COLO668 (cell line): Measurements from ENCODE around the gene BABAM2.
"Not testable (repeated sequence)": the region's sequence is repeated elsewhere in the genome, so short reads cannot be mapped to it uniquely, and the experiment has no call there.

ENCODE experiments used
- DNase-seq: peaks from one replicate; lab custom pipeline; 2025; ENCODE audit not compliant: unreplicated experiment; lab: John Stamatoyannopoulos, UW

The BABAM2 gene

DNA sequence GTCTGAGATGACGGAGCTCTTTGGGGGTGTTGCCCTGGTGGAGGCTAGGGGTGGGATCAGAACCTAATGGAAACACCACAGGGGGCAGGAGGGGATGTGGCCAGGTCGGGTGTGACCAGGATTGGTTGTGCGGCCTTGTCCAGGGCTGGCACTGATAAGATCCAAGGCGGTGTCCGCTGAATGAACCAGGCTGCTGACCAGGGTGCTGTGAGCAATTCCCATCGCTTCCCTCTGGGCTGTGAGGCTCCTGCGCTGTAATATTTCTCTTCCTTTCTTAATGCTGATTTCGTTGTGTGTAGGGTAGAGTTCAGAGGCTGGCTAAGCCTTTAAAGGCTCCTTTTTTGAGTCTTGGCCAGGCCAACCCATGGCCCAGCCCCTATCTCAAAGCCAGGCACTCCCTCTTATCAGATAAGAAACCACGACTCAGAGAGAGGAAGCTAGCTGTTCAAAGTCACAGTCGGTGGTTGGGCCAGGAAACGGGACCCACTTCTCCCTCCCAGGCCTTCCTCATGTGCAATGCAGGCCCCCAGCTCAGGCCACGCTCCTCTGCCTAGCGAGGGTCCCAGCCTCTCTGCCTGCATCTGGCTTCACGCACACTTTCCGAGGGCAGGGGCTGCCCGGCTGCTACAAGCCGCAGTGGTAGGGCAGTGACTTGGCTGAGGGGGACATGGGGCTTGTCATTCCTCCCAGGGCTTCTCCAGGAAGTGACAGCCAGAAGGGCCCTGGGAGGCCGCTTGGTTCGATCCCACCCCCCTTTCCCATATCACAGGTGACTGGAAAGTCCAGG is 476.2 kb downstream of the BABAM2 start:
- DNase-seq = no peak

DNA sequence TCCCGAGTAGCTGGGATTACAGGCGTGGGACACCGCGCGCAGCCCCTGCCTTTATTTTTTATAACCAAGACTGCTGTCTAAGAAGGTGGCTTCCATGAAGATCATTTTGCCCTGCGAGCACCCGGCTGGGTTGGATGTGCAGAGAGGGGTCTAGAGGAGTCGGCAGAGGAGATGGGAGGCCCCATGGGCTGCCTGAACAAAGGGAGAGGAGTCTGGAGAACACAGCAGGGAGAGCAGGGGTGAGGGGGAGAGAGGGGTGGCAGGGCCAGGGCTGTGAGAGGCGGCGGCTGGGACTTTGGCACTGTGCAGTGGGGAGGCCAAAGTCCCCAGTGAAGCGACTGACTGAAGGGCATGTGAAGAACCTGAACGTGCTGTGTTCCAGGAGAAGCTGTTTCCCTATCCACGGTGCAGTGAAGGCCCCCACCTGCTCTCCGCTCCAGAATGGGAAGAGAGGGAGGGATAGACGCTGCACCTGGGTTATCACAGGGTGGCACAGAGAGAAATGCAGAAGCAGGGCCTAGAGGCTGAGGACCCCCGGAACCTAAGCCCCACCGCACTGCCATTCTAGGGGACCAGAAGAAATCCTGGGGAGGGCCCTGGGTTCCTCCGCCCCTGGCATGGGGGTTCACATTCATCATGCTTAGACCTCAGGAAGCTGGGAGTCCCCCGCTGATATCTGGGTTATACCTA is 477.3 kb downstream of the BABAM2 start:
- no peak for DNase-seq

DNA sequence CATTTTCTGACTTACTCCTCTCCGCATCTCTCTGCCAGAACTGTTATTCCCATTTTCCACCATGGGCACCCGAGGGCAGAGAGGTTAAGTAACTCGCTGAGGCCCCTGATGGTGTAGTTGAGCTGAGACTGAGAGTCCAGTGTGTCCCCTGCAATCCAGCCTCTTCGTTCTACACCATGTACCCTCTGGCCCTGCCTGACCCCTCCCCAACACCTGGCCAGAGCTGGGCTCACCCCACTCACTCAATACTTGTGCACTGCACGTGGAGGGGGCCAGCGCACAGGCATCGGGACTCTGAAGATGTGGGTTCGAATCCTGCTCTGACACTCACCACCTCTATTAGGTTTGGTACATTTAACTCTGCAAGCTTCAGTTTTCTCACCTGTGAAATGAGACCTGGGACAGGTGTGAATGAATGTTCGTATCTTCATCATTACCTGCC is 477.8 kb downstream of the BABAM2 start:
- DNase-seq = no peak

DNA sequence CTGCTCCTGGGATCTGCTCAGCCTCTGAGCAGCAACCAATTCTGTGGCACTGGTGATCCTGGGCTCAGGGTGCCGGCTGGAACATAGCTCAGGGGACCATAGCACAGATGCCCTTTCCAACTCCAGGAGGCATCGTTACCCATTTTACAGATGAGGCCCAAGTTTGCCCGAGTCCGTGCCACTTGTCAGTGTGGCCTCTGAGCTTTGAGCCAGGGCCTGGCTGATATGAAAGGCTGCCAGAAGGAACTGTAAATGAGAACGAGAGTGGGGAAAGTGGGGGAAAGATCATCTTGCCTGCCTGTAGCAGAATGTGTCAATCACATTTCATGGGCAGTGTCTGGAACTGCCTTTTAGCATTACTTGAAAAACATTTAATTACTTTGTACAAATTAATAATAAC is 478.8 kb downstream of the BABAM2 start:
- DNase-seq = no peak

DNA sequence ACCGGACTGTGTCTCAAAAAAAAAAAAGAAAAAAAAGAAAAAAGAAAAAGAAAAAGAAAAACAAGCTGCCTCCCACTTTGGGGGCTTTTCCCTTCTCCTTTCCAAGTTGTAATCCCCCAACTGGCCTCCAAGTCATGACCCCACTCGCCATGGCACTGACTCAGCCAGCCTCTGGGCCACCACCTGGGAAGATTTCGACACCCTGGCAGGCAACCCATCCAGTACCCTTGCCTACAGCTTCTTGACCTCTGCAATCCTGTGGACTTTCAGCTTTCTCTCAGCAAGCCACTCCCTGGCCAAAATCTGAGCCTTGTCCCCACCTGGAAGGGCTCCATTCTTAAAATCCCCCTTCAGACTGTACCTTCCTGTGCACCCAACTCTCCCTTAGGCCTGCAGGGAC is 479.8 kb downstream of the BABAM2 start:
- no peak for DNase-seq

DNA sequence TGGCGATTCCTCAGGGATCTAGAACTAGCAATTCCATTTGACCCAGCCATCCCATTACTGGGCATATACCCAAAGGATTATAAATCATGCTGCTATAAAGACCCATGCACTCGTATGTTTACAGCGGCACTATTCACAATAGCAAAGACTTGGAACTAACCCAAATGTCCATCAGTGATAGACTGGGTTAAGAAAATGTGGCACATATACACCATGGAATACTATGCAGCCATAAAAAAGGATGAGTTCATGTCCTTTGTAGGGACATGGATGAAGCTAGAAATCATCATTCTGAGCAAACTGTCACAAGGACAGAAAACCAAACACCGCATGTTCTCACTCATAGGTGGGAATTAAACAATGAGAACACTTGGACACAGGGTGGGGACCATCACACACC is 481.2 kb downstream of the BABAM2 start:
- DNase-seq = not testable (repeated sequence)

DNA sequence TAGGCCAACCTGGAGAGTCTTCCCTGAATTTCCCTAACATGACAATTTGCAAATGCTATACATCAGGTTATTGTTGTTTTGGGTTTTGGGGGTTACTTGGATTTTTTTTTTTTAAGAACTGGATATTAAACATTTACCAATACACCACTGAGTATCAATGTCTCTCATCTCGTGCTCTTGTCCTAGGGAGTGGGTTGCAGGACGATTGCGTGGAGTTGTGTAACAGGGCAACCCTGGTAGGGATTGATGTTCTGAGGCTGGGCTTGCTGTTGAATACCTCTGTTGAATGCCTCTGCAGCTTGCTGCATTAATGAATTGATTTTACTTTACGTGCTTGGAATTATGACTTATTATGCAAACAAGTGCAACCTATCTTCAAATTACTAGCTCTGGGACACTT is 483.3 kb downstream of the BABAM2 start:
- DNase-seq = no peak

DNA sequence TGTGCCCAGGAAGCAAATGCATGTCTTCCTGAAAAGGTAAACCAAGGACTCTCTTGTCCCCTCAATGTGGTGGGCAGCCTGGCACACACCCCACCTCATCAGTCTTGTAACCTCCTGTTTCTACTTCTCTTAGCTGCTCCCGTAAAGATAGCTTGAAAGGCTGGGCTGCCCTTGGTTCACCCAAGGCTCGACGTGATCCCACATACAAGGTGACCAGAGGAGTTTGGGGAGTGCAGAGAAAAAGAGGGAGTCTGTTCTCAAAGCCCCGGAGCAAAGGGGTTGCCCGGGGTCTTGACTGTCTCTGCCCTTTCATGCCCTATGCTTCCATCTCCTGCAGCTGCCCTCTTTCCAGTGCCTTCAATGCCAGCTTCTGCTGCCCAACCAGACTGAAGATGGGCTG is 483.8 kb downstream of the BABAM2 start:
- no peak for DNase-seq

DNA sequence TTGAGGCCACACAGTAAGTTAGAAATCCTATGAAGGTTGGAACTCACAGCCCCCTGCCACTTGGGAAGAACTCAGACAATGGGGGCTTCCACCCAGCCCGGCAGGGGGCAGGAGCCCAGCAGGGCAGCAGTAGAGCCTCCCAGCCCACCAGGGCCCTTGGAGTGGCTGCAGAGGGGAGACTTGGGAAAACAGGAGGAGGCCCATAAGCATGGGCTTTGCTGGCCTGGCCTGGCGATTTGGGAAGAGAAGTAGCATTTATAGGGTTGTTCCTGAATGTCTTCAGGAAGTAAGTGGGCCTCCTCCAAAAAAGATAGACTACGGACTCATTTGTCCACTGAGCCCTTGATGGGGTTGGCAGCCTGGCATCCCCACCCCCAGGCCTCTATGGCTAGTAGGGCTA is 484.7 kb downstream of the BABAM2 start:
- DNase-seq = no peak

DNA sequence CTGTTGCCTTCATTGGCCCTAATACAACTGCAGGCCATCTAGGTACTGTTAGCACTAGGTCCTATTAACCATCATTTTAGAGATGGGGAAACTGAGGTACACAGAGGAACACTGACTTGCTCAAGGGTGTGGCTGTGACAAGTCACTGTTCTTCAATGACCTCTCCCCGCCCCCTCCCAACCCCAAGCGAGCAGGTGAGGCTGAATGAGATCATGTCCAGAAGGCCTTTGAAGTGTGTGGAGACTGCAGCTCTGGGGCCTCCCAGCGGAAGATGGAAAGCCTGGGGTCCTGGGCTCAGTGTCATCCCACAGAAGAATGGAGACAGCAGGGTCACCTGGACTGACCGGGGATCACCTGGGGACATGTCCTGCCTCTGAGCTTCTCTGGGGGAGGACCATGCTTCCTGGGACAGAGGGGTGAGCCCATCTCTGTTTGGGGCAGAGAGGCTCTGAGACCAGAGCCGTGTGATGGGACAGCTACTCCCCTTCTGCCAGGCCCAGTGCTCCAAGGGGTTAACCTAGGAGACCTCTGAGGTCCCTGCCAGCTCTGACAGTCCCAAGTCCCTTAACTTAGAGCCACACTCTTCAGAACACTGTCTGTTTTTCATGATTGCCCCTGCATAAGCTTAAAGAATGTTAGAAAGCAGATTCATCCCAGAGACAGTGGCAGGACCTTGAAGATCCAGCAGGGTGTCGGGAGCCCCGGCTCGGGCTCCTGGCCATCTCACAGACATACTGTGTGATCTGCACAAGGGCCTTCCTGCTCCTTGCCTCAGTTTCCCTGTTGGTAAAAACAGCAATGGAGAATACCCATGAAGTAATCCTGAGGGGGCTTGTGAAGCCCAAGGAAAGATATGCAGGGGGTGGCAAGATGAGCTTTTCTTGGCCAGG is 485.5 kb downstream of the BABAM2 start:
- DNase-seq = no peak

DNA sequence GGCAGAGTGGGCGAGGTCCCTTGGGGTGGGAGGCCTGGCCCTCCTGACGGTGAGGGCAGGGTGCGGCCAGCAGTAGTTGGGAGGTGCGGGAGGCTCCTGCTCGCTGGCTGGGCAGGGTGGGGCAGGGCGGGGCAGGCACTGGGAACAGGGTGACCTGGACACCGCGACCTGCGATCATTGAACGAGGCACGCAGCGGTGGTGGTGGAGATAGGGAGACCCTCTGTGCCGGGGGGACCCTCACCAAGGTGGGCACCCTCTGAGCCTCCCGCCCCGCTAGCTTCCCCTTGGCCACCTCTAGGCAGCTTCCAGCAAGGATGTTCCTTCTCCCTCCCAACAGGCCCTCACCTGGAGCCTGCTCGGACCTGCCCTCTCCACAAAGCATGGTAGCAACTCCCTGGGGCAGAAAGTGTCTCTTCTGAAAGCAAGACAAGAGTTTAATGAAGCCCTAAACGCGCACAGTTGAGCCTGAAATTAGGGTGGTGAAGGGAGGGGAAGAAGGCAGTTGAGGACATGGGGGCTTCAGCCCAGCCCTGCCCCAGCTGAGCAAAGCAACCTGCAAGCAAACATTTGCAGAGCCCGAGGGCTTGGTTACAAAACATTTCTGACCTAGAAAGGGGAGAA is 486.8 kb downstream of the BABAM2 start:
- no peak for DNase-seq

DNA sequence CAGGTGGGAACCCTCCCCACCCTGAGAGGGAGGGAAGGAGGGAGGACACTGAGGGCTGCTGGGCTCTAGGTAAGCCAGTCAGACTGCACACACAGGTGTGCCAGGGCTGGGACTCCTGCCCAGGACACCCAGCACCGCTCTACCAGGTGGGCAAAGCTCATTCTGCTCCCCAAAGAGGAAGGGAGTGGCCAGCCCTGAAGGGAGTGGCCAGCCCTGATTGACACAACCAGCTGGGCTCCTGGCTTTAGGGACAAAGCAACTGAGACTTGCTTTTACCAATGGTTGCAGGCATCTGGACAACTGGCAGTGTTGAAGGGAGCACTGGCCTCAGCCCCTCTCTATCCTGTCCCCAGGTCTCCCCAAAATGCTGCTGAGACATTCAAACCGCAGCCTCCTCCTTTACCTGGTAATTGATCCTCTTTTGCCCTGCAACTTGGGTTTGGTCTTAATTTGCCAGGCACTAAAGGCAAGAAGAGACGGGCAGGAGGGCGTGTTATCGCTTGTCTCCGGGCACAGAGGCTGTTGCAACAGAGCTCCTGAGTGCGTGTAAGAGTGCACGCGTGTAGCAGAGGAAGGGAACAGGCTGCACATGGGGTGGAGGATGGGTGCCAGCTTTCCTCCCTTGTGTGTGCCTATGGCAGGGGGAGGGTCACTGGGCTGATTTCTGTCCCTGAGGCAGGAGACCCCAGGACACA is 487.6 kb downstream of the BABAM2 start:
- no peak for DNase-seq

DNA sequence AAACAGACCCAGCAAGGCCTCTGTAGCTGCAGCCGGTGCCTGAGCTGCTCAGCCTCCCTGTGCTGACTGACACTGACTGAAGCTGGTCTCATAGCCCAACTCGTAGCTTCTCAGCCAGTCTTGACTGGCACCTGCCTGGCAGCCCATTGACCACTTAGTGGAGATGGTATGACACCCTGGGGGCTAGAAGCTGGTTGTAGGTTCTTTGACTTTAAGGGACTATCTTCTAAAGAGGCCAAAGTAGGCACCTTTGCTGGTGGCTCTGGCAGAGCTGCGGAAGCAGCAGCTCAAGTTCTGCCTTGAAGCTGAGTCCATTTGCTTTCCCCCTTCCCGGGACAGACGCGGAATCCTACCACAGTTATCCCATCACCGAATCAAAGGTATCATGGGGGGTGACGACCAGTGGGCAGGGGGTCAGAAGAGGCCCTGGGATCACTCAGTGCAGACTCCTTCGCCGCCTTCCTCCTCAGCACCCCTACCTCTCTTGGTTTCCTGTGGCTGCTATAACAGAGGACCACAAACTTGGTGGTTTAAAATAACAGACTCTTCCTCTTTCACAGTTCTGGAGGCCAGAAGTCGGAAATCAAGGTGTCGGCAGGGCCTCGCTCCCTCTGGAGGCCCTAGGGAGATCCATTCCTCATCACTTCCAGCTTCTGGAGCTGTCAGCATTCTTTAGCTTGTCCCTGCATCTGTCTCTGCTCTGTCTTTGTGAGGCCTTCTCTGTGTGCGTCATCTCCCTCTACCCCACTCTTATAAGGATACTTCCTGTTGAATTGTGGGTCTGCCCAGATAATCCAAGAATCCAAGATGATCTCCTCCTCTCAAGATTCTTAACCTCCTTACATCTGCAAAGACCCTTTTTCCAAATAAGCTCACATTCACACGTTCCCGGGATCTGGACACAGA is 488.4 kb downstream of the BABAM2 start:
- no peak for DNase-seq

DNA sequence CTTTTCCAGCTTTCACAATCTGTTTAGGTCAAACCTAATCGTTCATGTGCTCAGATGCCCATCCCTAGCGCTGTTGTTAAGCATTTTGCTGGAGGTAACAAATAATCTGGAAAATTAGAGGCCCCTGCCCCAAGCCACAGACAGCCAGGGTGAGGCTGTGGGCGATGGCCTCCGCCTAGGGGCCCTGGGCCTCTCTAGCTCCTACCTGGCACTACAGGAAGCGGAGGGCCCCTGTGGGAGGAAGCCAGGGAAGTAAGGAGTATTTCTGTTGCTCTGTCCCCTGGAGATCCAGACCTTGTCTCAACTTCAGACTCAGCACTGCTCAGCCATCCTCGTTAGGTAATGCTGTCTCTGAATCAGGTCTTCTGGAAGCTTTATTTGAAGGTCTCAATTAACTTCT is 489.7 kb downstream of the BABAM2 start:
- no peak for DNase-seq

DNA sequence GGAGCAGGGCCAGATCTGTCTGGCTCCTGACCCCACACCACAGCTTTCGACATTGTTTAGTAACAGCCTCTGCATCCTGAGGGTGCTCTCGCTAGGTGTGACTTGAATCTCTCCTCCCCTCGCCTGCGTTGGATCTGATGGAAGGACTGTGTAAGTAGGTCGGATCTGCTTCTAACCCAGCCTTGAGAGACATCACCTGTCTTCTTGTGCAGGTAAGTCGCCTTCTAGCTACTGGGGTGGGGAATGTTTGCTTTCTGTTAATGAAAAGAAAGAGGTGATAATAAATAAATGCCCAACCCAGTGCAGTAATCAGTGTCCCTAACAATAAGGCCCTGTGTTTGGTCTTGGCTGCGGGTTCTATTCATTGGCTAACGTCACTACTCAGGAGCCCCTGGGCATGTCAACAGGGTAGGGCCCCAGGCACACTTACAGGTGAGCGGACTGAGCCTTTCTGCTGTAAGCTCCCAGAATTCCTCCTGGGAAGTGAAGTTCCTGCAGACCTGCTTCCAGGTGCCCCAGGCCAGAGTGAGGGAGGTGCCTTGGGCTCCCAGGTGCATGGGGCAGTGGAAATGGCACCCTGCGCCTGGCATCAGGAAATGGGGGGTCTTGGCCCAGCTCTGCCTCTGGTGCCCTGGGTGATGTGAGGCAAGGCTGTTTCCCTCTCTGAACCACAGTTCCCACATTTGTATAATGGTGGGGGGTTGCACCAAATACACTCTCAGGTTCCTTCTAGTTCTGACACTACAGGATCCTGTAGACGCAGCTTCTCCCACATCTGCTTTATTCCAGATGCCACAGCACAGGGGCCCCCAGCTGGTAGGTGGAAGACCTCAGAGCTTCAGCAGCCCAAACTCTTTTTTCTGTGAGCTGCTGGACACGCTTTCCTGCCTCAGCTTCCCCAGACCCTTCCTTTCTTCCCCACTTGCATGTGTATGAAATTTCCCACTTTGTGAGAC is 491.0 kb downstream of the BABAM2 start:
- no peak for DNase-seq

DNA sequence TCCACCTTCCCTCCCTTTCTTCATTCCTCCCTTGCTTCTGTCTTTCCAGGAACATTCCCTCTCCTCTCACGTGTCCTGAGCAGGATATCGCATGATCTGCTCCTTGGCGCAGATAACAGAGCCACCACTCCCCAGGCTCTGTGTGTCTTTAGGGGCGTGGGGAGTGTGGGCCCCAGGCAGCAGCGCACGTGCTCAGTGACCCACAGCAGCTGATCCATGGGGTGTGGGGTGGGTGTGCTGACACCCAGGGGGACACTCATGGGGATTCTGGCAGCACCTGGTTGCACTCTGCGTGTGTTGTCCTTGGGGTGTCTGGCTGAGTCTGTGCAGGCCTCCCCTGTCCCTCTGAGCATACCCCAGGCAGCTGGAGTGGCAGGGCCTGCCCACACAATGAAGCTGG is 492.2 kb downstream of the BABAM2 start:
- no peak for DNase-seq

DNA sequence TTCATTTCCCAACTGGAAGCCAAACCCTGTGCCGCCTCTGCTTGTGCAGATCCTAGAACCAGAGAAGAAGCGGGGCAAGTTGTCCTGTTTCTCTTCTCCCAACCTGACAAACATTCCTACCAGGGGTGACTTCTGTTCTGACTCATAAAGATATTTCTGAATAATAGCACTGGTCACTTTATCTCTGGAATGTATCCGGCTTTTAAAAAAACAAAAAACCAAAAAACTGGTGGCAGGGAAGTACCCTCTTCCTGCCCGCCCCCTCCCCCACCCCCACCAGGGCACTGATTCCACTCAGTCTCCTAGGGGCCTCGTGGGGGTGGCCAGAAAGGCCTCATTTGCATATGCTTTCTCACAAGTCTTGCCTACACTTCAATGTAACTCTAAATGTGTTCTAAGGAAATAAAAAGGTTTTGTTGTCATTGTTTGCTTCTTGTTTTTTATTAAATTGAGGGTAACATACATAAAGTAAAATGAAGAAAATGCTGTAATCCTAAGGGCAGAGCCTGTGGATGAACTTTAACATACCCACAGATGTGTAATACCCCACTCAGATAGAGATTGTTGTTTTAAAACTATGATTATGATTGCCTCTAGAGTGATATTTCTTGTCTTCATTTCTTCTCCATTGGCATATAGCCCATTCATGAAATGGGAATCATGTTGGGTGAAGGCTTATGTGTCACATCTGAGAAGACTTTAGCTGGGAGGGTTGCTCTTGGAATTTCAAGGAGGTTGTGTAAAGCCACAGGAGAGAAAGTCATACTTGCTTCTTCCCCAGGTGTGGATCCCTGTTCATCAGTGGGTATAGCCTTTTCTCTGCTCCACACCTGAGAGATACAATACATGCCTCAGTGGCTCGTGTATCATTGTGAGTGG is 496.8 kb downstream of the BABAM2 start:
- no peak for DNase-seq
